RCC 7860 (cell line): ENCODE measurements around the gene RTCA.
"Not testable (repeated sequence)": the region's sequence is repeated elsewhere in the genome, so short reads cannot be mapped to it uniquely, and the experiment has no call there.

ENCODE experiments used
- DNase-seq: peaks from one replicate; pipeline ENCODE4 v3.0.0-alpha.2; 2015; ENCODE audit warnings: low spot score
- FAIRE-seq: peaks from 2 replicates; lab custom pipeline; 2012; peaks lifted over from hg19 to GRCh38; lab: Jason Lieb, UNC

The RTCA gene

DNA sequence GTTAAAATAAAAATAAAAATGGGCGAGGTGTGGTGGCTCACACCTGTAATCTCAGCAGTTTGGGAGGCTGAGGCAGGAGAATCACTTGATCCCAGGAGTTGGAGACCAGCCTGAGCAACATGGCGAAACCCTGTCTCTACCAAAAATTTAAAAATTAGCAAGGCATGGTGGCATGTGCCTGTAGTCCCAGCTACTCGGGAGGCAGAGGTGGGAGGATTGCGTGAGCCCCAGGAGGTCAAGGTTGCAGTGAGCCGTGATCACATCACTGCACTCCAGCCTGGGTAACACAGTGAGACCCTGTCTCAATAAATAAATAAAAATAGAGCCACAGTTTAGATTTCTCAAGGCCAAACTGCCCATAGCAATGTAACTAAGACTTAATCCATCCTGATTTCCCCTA is 9.7 kb upstream of the RTCA start:
- not testable (repeated sequence) for FAIRE-seq

DNA sequence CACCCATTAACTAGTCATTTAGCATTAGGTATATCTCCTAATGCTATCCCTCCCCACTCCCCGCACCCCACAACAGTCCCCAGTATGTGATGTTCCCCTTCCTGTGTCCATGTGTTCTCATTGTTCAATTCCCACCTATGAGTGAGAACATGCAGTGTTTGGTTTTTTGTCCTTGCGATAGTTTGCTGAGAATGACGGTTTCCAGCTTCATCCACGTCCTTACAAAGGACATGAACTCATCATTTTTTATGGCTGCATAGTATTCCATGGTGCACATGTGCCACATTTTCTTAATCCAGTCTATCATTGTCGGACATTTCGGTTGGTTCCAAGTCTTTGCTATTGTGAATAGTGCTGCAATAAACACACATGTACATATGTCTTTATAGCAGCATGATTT is 7.6 kb upstream of the RTCA start:
- DNase-seq, FAIRE-seq: not testable (repeated sequence)

More for the DNA sequence above, 9.7 kb upstream of the RTCA start:
- DNase-seq, result not testable (repeated sequence)

DNA sequence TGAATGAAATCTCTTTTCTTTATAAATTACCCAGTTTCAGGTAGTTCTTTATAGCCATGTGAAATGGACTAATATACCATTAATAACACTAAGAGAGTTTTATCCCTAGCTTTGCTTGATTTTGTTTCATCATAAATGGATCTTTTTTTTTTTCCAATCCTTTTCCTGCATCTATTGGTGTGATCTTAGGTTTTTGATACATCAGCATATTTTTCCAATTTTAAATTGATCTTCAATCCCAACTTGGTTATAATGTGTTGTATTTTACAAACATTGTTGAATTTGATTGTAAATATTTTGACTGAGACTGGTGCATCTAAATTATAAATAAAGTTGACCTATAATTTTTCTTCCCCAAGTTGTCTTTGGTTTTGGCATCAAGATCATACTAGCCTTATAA is 4.3 kb upstream of the RTCA start:
- no peak for FAIRE-seq
- no peak for DNase-seq

DNA sequence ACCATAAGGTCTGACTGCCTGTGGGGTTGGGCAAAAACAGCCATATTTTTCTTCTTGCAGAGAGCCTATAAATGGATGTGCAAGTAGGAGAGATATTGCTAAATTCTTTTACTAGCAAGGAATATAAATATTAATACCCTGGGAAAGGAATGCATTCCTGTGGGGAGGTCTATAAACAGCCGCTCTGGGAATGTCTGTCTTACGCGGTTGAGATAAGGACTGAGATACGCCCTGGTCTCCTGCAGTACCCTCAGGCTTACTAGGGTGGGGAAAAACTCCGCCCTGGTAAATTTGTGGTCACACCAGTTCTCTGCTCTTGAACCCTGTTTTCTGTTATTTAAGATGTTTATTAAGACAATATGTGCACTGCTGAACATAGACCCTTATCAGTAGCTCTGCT is 1.9 kb upstream of the RTCA start:
- DNase-seq, result not testable (repeated sequence)

DNA sequence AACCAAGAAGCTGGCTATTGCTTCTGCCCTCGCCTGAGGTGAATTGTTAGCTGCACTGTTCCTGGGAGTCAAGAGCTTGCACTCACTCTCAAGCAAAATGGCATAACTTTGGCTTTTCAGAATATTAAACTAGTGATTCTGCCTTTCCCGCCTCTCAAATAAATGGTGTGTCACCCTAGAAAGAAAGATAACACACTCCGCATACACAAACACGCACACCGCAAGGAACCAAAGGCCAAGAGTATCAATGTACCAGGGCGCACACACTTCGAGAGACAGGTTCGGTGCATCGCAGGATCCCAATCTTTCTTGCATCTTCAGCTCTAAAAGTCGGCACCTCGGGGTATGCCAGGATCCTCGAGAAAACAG is 470 bp upstream of the RTCA start:
- peak; percentile 54 for DNase-seq
- FAIRE-seq, result no peak

More for the DNA sequence above, 1.9 kb upstream of the RTCA start:
- FAIRE-seq, result not testable (repeated sequence)

DNA sequence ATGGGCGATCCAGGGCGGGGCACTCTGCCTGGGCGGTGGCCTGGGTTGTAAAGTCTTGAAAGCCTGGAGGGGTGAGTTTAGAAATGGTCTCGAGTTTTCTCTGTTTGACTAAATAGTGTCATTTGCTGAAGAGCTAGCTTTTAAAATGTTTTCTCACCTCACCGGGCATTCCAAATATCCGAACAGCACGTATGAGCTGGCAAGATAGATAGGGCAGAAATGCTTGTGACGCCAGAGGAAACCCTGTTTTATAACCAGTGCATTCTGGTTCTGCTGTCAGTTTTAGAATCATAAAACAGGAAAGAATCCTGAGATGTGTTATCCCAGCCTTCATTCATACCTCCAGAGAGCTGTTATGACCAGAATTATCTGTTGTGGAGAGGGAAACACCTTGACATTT is 725 bp downstream of the RTCA start:
- FAIRE-seq (no peak), DNase-seq (no peak)

DNA sequence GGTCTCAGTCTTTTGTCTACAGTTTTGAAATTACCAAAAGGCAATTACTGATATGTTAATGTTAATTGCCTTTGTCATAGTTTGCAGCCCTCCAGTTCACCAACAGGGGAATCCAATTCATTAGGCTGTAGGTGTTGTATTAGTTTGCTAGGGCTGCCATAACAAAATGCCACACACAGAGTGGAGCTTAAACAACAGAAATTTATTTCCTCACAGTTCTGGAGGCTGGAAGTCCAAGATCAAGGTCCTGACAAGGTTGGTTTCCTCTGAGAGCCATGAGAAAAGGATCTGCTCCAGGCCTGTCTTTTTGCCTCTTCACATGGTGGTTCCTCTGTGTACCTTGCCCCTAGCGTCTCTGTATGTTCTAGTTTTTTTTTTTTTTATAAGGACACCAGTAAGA is 1.3 kb downstream of the RTCA start:
- DNase-seq, result no peak
- FAIRE-seq, result no peak

DNA sequence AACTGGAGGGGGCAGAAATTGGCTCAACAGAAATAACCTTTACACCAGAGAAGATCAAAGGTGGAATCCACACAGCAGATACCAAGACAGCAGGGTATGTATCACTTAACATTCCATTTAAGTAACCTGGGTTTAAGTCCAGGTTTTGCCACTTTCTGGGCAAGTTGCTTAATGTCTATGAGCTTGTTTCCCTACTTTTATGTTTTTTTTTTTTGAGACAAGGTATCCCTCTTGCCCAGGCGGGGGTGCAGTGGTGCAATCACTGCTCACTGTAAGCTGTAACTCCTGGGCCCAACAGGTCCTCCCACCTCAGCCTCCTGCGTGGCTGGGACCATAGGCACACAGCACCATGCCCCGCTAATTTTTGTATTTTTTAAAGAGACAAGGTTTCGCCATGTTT is 2.2 kb downstream of the RTCA start:
- DNase-seq, result no peak
- no peak for FAIRE-seq

DNA sequence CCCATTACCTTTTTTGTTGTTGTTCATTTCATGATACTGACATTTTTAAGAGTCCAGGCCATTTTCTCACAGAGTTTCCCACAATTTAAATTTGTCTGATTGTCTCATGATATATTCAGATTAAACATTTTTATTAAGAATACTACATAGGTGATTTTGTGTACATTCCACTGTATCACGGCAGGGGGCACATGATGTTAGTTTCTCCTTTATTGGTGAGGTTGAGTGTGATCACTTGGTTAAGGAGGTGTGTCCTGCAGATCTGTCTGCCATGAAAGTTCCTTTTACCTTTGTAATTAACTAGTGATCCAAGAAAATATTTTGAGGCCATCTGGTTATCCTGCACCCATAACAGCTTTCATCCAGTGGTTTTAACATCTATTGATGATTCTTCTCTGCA is 11.8 kb downstream of the RTCA start:
- DNase-seq, result no peak
- no peak for FAIRE-seq

DNA sequence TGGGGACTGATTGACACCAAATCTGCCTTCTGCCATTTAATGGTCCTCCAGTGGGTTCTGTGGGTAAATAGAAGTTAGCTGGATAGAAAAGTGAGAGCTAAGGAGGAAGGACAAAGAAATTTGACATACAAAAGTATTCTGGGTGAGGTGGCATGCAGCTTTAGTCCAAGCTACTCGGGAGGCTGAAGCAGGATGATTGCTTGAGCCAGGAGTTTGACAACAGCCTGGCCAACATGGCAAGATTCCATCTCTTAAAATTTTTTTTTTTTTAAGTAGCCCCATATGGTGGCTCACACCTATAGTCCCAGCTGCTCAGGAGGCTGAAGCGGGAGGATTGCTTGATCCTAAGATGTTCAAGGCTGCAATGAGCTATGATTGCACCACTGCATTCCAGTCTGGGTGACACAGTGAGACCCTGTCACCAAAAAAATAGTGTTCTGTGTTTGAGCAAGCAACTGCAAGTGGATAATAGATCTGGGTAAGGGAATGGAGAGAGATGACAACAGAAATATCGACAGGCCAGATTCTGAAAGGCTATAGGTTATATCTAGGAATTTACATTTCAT is 13.4 kb downstream of the RTCA start:
- no peak for DNase-seq
- FAIRE-seq, result no peak

DNA sequence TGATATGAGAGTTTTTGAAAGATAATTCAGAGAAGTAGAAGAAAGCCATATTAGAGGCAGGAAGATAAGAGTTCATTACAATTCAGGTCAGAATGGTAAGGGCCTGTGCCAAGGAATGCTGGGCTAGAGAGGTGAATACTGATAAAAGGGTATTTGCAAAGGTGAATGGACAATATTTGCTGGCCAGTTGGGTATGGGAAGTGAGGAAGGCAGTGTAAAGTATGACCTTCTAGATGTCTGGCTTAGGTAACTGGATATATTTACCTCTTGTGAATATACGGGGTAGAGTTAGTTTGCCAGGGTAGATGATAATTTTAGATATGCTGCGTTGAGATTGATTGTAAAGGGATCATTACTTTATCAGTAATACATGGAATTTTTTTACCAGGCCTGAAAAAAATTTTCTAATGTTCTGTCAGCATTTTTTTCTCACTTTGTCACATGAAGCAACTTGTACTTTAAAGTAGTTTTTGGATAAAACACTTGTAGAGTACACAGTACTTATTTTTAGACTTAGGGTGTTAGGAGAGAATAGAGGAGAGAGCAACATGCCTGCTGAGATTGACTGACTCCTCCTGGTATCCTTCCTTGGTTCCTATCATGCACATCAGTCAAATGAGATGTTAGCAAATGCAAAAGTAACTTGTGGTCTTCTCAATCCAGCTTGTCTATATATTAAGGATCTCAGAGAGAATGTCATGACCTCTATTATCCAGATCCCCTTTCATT is 14.1 kb downstream of the RTCA start:
- DNase-seq, result no peak
- no peak for FAIRE-seq

DNA sequence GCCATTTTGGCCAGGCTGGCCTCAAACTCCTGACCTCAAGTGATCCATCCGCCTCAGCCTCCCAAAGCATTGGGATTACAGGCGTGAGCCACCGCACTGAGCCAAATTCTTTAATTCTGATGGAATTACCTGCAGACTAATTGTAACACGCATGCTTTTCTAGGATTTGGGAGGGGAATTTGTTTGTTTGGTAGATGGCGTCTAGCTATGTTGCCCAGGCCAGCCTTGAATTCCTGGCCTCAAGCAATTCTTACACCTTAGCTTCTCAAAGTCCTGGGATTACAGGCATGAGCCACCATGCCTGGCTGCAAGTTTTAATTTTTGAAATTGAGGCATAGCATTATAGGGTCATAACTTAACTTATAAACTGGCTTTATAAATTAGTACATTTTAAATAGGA is 18.6 kb downstream of the RTCA start:
- FAIRE-seq, result no peak
- DNase-seq, result no peak

DNA sequence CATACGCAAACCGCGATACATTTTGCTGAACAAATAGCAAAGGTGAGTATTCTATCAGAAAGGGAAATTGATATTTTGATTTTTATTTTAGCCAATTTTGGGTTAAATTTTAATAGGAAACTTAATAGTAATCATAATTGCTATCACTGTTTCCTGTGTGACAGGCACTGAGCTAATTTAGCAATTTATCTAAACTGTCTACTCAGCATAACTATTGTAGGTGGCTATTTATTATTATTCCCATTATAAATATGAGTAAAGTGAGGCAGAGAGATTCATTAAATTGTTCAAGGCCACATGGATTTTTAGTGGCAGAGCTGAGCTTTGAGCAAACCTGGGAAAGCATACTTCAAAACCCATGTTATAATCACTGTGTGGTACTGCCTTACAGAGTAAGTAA is 21.1 kb downstream of the RTCA start:
- DNase-seq, result no peak
- no peak for FAIRE-seq

DNA sequence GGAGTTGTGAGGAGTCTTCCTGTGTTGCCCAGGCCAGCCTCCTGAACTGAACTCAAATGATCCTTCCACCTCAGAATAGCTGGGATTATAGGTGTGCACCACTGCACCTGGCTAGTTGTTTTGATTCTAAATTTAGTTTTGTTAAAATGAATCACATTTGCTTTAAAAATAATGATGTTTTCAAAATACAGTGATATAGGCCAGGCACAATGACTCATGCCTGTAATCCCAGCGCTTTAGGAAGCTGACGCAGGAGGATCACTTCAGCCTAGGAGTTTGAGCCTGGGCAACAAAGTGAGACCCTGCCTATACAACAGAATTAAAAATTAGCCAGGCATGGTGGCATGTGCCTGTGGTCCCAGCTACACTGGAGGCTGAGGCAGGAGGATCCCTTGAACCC is 24.3 kb downstream of the RTCA start:
- DNase-seq (no peak), FAIRE-seq (no peak)

DNA sequence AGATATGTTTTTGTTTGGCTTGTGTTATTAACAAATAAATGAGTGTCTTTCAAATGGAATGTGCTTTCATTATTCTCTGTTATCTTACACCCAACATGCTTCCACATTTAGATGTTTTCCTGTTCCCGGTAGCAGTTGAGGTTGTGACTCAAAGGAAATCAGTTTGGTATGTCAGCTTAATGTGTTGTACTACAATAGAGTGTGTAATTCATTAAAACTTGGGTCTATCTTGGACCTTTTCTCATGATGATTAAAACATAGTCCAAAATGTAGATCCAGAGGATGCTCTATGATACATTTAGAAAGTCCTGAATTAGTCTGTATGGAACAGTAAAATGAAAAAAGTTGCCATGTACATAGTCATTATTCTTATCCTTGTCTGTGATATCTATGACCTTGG is 26.7 kb downstream of the RTCA start:
- no peak for FAIRE-seq
- no peak for DNase-seq

DNA sequence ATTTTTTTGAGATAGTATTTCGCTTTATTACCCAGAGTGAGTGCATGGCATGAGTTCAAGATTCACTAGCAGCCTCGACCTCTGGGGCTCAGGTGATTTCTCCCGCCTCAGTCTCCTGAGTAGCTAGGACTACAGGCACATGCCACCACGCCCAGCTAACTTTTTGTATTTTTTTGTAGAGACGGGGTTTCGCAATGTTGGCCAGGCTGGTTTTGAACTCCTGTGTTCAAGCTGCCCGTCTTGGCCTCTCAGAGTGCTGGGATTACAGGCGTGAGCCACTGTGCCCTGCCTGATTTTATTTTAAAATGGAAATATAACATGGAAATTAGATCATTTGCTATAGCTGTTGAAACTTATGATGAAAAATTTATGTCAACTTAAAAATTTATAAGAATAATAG is 30.1 kb downstream of the RTCA start:
- no peak for FAIRE-seq
- DNase-seq, result no peak

DNA sequence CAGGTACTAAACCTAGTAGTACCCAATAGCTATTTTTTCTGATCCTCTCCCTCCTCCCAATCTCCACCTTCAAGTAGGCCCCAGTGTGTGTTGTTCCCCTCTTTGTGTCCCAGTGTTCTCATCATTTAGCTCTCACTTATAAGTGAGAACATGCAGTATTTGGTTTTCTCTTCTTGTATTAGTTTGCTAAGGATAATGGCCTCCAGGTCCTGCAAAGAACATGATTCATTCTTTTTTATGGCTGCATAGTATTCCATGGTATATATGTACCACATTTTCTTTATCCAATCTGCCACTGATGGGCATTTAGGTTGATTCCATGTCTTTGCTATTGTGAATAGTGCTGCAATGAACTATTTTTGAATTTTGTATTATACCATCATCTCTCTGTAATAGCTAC is 31.0 kb downstream of the RTCA start:
- not testable (repeated sequence) for FAIRE-seq, DNase-seq

DNA sequence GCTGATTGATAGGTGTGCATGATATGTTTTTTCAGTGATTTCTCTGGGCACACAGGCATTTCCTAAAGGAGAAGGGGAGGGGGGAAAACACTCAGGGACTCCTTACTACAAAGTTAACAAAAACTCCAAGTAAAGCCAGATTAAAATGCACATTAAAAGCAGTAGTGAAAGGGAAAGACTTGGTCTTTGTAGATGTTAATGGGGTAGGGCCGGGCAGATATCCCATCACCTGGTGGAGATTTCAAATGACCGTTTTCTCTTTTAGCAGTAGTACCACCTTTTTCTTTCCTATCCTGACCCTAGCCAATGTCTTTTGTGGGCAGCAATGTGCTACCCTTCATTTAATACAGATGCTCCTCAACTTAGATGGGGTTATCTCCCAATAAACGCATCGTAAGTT is 32.5 kb downstream of the RTCA start:
- no peak for FAIRE-seq
- no peak for DNase-seq

DNA sequence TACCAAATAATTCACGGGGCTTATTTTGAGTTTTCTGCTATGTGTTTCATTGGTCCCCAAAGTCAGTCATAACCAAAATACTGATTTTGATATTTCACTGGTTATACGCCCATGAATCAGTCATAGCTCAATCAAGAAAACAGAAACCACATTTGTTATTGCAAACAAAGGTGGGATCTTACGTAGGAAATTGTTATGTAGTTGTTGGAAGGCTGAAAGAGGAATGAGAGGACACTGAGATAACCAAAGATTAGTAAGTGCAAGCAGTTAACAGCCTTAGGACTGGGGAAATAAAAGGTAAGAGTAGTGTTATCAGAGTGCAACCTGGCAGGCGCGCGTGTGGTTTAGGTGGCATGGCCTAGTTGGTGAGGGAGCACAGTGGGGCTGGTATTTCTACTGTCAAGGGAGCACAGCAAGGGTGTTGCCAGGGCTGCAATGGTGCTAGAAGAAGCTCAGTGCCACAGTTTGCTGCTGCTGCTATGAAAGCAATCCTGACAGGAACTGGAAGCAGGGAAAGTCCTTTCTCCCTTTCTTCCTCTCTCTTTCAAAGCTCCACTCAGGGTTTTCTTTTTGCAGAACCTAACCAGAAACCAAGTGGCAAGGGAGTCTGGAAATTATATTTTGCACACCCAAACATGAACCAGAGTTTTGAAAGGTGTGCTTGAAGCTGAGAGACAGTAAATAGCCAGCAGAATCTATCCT is 33.7 kb downstream of the RTCA start:
- FAIRE-seq, result no peak
- DNase-seq, result no peak

DNA sequence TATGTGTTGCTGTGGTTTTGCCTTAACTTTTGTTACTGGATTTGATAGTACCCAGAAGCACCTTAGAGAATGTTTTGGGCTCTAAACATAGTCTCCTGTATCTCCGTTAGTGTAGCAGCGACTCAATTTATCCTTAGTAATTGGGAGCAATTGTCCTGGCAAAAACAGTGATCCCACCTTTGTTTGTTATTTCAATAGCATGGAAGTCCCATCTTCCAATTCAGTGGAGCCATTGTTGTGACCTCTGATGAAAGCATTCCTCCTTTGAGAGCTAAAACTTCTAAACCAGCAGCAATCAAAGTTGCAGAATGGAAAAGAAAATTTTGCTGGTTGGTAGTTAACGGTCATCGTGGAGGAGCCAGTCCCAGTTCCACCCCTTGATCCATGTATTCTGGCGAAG is 34.7 kb downstream of the RTCA start:
- no peak for FAIRE-seq
- no peak for DNase-seq

DNA sequence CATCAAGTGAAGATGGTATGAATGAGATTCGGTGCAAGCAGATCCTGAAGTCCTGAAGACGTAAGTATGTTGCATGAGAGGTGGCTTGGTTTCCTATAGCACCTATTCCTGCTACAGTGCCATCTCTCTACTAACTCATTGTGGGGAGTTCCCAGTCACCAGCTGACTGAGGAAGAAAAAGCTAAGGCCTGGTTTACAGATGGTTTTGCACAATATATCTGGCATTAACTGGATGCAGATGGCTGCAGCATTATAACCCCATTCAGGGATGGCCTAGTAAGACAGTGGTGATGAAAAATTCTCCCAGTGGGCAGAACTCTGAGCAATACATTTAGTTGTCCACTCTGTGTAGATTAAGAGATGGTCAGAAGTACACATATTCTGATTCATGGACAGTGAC is 36.7 kb downstream of the RTCA start:
- DNase-seq, result no peak
- no peak for FAIRE-seq

DNA sequence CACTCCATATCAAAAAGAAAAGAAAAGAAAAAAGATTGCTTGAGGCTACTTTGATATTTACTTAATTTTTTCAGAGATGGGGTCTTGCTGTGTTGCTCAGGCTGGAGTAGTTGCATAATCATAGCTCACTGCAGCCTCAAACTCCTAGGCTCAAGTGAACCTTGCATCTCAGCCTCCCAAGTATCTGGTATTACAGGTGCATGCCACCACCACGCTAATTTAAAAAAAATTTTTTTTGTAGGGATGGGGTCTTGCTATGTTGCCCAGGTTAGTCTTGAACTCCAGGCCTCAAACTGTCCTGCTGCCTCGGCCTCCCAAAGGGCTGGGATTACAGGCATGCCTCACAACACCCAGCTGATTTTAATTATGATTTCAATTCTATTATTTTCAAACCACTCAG is 38.2 kb downstream of the RTCA start:
- DNase-seq, result no peak
- FAIRE-seq, result no peak
